A549 (cell line): ENCODE measurements around the gene FRG2B.

ENCODE experiments used
- CEBPB ChIP-seq, 2 experiments: fragments of >200 bp in 1 of 2; sonication (Bioruptor Twin) in 1 of 2; formaldehyde crosslinking in 1 of 2; IDR thresholded peaks; 2 replicates each; pipeline ENCODE4 v1.6.1; 2012 to 2016
- CHD2 ChIP-seq: fragments of 150-350 bp; IDR thresholded peaks from 2 replicates; pipeline ENCODE4 v1.6.1; 2014; ENCODE audit warnings: low read length; ENCODE audit not compliant: partially characterized antibody
- CTCF ChIP-seq: fragments of >200 bp; sonication (Bioruptor Twin); formaldehyde crosslinking; IDR thresholded peaks from 3 replicates; pipeline ENCODE4 v1.5.1; 2016
- EP300 ChIP-seq, 2 experiments: fragments of >200 bp; sonication (Bioruptor Twin); formaldehyde crosslinking; IDR thresholded peaks; 2 replicates in 1 of 2; 3 replicates in 1 of 2; pipeline ENCODE4 v1.6.1; 2016 to 2017
- JUN ChIP-seq, 2 experiments: fragments of >200 bp; sonication (Bioruptor Twin); formaldehyde crosslinking; IDR thresholded peaks; 2 replicates in 1 of 2; 3 replicates in 1 of 2; pipeline ENCODE4 v1.6.1; 2016 to 2017
- JUNB ChIP-seq: fragments of >200 bp; sonication (Bioruptor Twin); formaldehyde crosslinking; IDR thresholded peaks from 2 replicates; pipeline ENCODE4 v1.6.1; 2016
- MAX ChIP-seq: IDR thresholded peaks from 2 replicates; pipeline ENCODE4 v1.6.1; 2012
- MAZ ChIP-seq: fragments of 150-350 bp; IDR thresholded peaks from 2 replicates; pipeline ENCODE4 v1.6.1; 2014; ENCODE audit warnings: antibody characterized with exemption, low read depth, low read length, borderline replicate concordance
- POLR2AphosphoS2 ChIP-seq: conservative IDR thresholded peaks from 2 replicates; pipeline ENCODE4 v1.6.1; 2012; ENCODE audit warnings: low read length, improper control_type of control experiment, inconsistent platforms
- RAD21 ChIP-seq, 2 experiments: fragments of >200 bp in 1 of 2; sonication (Bioruptor Twin) in 1 of 2; formaldehyde crosslinking in 1 of 2; IDR thresholded peaks in 1 of 2; conservative IDR thresholded peaks in 1 of 2; 2 replicates in 1 of 2; 3 replicates in 1 of 2; pipeline ENCODE4 v1.6.1; 2012 to 2018; ENCODE audit warnings: inconsistent platforms in 1 of 2
- RCOR1 ChIP-seq: fragments of 150-350 bp; IDR thresholded peaks from 2 replicates; pipeline ENCODE4 v1.6.1; 2014; ENCODE audit warnings: antibody characterized with exemption, low read length, low read depth
- RFX5 ChIP-seq: fragments of 450-650 bp; IDR thresholded peaks from 2 replicates; pipeline ENCODE4 v1.7.1; 2014; ENCODE audit warnings: antibody characterized with exemption, mild to moderate bottlenecking, moderate library complexity
- SREBF2 ChIP-seq: fragments of 450-650 bp; IDR thresholded peaks from 2 replicates; pipeline ENCODE4 v1.6.1; 2014; ENCODE audit warnings: mild to moderate bottlenecking, moderate library complexity
- TFCP2L1 ChIP-seq: fragments of 250-450 bp; sonication (Bioruptor Pico); IDR thresholded peaks from 2 replicates; pipeline ENCODE4 v1.5.0; 2021; ENCODE audit warnings: mild to moderate bottlenecking

GRCh38 chr10:133611079-133611478, 15.5 kb downstream of the FRG2B start:
- TF ChIP-seq CTCF = no peak
- TF ChIP-seq SREBF2 = no peak
- no peak for TF ChIP-seq TFCP2L1 (CRISPR knock-in tag)
- no peak for TF ChIP-seq MAZ
- no peak for TF ChIP-seq RAD21 (conservative IDR thresholded peaks at IDR 0.05 in 1 of 2, IDR thresholded peaks at IDR 0.05 in 1 of 2)
- no peak for TF ChIP-seq JUN (IDR thresholded peaks at IDR 0.05)
- TF ChIP-seq MAX = no peak
- no peak for TF ChIP-seq POLR2AphosphoS2
- TF ChIP-seq EP300 (IDR thresholded peaks at IDR 0.05) = no peak
- TF ChIP-seq CHD2 = no peak
- TF ChIP-seq CEBPB (IDR thresholded peaks at IDR 0.05) = no peak
- TF ChIP-seq RFX5 = no peak
- no peak for TF ChIP-seq JUNB
- TF ChIP-seq RCOR1 = no peak
